Vagina (tissue), 2 donors: ENCODE results near the gene EGLN2. TPM values are rescaled to one million over a fixed set of nuclear protein-coding genes. Genes with fewer than 3 reads are reported as not detected.
"Not testable (repeated sequence)": the region's sequence is repeated elsewhere in the genome, so short reads cannot be mapped to it uniquely, and the experiment has no call there.

ENCODE experiments used
- DNase-seq, 2 donors: peaks; one replicate each; pipeline ENCODE4 v3.0.0-alpha.2; 2017; ENCODE audit errors: extremely low spot score in 2 of 2
- H3K27ac ChIP-seq: fragments of 200-600 bp; sonication (generic); one replicate; pipeline ENCODE4 v1.5.1; 2019
- H3K27me3 ChIP-seq: fragments of 200-600 bp; sonication (generic); one replicate; pipeline ENCODE4 v1.5.1; 2019
- H3K36me3 ChIP-seq, 2 donors: fragments of 200-600 bp; sonication (generic); one replicate each; pipeline ENCODE4 v1.5.1; 2017 to 2019
- H3K4me1 ChIP-seq: fragments of 200-600 bp; sonication (generic); one replicate; pipeline ENCODE4 v1.5.1; 2019
- H3K4me3 ChIP-seq, 2 donors: fragments of 200-600 bp; sonication (generic); 1 replicate in 1 of 2; 2 replicates in 1 of 2; pipeline ENCODE4 v1.5.1; 2016 to 2019
- H3K9me3 ChIP-seq: fragments of 200-600 bp; sonication (generic); one replicate; pipeline ENCODE4 v1.5.1; 2019
- CTCF ChIP-seq, 3 experiments: fragments of 450-650 bp in 2 of 3; fragments of 200-600 bp in 1 of 3; sonication (generic) in 1 of 3; IDR thresholded peaks; one replicate each; pipeline ENCODE4 v1.5.1; 2017 to 2019; ENCODE audit warnings: antibody characterized with exemption in 3 of 3, mild to moderate bottlenecking in 2 of 3, moderate library complexity in 2 of 3
- POLR2A ChIP-seq, 2 donors: fragments of 450-650 bp; IDR thresholded peaks; one replicate each; pipeline ENCODE4 v1.6.1; 2017; ENCODE audit warnings: antibody characterized with exemption in 2 of 2, mild to moderate bottlenecking in 2 of 2, moderate library complexity in 2 of 2
- POLR2AphosphoS5 ChIP-seq, 2 donors: sonication (generic); formaldehyde crosslinking; IDR thresholded peaks; one replicate each; pipeline ENCODE4 v1.9.0; 2017; ENCODE audit warnings: antibody characterized with exemption in 2 of 2, mild to moderate bottlenecking in 2 of 2, low read depth in 1 of 2; ENCODE audit not compliant: insufficient read depth in 1 of 2
- intact Hi-C: fragments of 100-400 bp; cut with DNase I; formaldehyde crosslinking; loops from one replicate; pipeline ENCODE4 v1.15.1; 2023
- total RNA-seq: library from RNA; depleted of rRNA; stranded (reverse); fragments of >200 nt; gene quantifications from one replicate; pipeline ENCODE4 v1.2.3, GENCODE V29; 2016

EGLN2 gene
- total RNA-seq, 1 donor from 2014 or later = 76.9 TPM

- Histone ChIP-seq H3K27me3 (no peaks in the 10 kb centered on the region), H3K4me1 (peaks cover 4% of the 10 kb centered on the region), H3K9me3 (no peaks in the 10 kb centered on the region), H3K27ac (no peak overlapping the region), H3K36me3 (no peaks in the 10 kb centered on the region), H3K4me3 (no peak overlapping the region)
- DNase-seq = no peak
- TF ChIP-seq POLR2AphosphoS5 (IDR thresholded peaks at IDR 0.05; ENCODE audit: insufficient read depth in 1 of 2, low read depth in 1 of 2) = no peak
- no peak for TF ChIP-seq CTCF (IDR thresholded peaks at IDR 0.05)
- no peak for TF ChIP-seq POLR2A (IDR thresholded peaks at IDR 0.05)
- intact Hi-C loops = no loop called here
Observed at GRCh38 chr19:40836754-40837429, 37.9 kb downstream of the EGLN2 start.

- H3K4me1 ChIP-seq, intact Hi-C loops, H3K27ac ChIP-seq, H3K36me3 ChIP-seq, H3K27me3 ChIP-seq, H3K9me3 ChIP-seq, H3K4me3 ChIP-seq, DNase-seq: not testable (repeated sequence)
Observed at GRCh38 chr19:40838477-40838876, 39.5 kb downstream of the EGLN2 start.

GRCh38 chr19:40842012-40842411, 43.0 kb downstream of the EGLN2 start:
- H3K36me3 ChIP-seq, H3K4me3 ChIP-seq, H3K27me3 ChIP-seq, H3K9me3 ChIP-seq, intact Hi-C loops, DNase-seq, H3K4me1 ChIP-seq, H3K27ac ChIP-seq: not testable (repeated sequence)

GRCh38 chr19:40842997-40843652, 44.1 kb downstream of the EGLN2 start:
- H3K27me3 ChIP-seq, H3K27ac ChIP-seq, intact Hi-C loops, H3K9me3 ChIP-seq, DNase-seq, H3K36me3 ChIP-seq, H3K4me1 ChIP-seq: not testable (repeated sequence)
- peak overlapping the region in 1 of 2 donors; percentile 18 for H3K4me3 ChIP-seq

- intact Hi-C loops, H3K27ac ChIP-seq, DNase-seq: not testable (repeated sequence)
Observed at GRCh38 chr19:40843653-40844052, 44.7 kb downstream of the EGLN2 start.

GRCh38 chr19:40846722-40847121, 47.7 kb downstream of the EGLN2 start:
- DNase-seq, H3K36me3 ChIP-seq, H3K4me3 ChIP-seq, intact Hi-C loops, H3K27ac ChIP-seq, H3K27me3 ChIP-seq, H3K9me3 ChIP-seq: not testable (repeated sequence)
- peaks cover 20% of the 10 kb centered on the region for H3K4me1 ChIP-seq

More at GRCh38 chr19:40843653-40844052, 44.7 kb downstream of the EGLN2 start:
- H3K27me3 ChIP-seq, H3K36me3 ChIP-seq, H3K9me3 ChIP-seq: not testable (repeated sequence)
- peaks cover 11% of the 10 kb centered on the region for H3K4me1 ChIP-seq
- H3K4me3 ChIP-seq = peak overlapping the region in 1 of 2 donors; percentile 18

GRCh38 chr19:40850277-40850676, 51.3 kb downstream of the EGLN2 start, which contains the start of gene CYP2A6:
CYP2A6 (minus strand) TSS chr19:40850447; CDS start chr19:40850426, 21 bp downstream.
- H3K27me3 ChIP-seq, H3K9me3 ChIP-seq, H3K36me3 ChIP-seq, H3K27ac ChIP-seq, DNase-seq, intact Hi-C loops, H3K4me3 ChIP-seq: not testable (repeated sequence)
- peaks cover 13% of the 10 kb centered on the region for H3K4me1 ChIP-seq

GRCh38 chr19:40852467-40853152, 53.6 kb downstream of the EGLN2 start:
- H3K36me3 ChIP-seq, H3K27ac ChIP-seq, DNase-seq, H3K27me3 ChIP-seq, intact Hi-C loops, H3K4me3 ChIP-seq, H3K9me3 ChIP-seq: not testable (repeated sequence)
- H3K4me1 ChIP-seq = peaks cover 13% of the 10 kb centered on the region

Other genes starting within 250 kb of the EGLN2 start
- 51.6 TPM for gene SHKBP1, start 222.3 kb upstream of the EGLN2 start, total RNA-seq
- 983 TPM for gene LTBP4, start 197.8 kb upstream of the EGLN2 start, total RNA-seq
- 66.0 TPM for gene NUMBL, start 108.5 kb upstream of the EGLN2 start, total RNA-seq
- 51.1 TPM for gene COQ8B, start 82.3 kb upstream of the EGLN2 start, total RNA-seq
- 92.6 TPM for gene ITPKC, start 82.1 kb upstream of the EGLN2 start, total RNA-seq
- gene ACTMAP, start 48.7 kb upstream of the EGLN2 start, total RNA-seq = 2.2 TPM
- gene SNRPA, start 48.0 kb upstream of the EGLN2 start, total RNA-seq = 72.7 TPM
- 11.0 TPM for gene MIA, start 23.7 kb upstream of the EGLN2 start, total RNA-seq
- 22.3 TPM for gene RAB4B, start 20.9 kb upstream of the EGLN2 start, total RNA-seq
- 2.0 TPM for gene CYP2A6, start 51.3 kb downstream of the EGLN2 start, total RNA-seq
- gene CYP2A7, start 83.0 kb downstream of the EGLN2 start, total RNA-seq = 4.9 TPM
- not detected for gene CYP2B6, start 192.1 kb downstream of the EGLN2 start, total RNA-seq